Cardiac muscle cell (in vitro differentiated cells and primary cell): ENCODE data around the gene PHF2. TPM values are rescaled to one million over a fixed set of nuclear protein-coding genes. Genes with fewer than 3 reads are reported as not detected.

Experiments
- DNase-seq, 2 donors: peaks; one replicate each; pipeline versions ENCODE4 v3.0.0 to v3.0.0-alpha.2; 2010 to 2017; ENCODE audit warnings: low read depth in 1 of 2, low spot score in 1 of 2
- H3K27ac ChIP-seq: fragments of 200-600 bp; sonication (generic); 2 replicates; pipeline ENCODE4 v1.5.1; 2016
- H3K27me3 ChIP-seq: fragments of 200-600 bp; sonication (generic); 2 replicates; pipeline ENCODE4 v1.6.0; 2016; ENCODE audit warnings: control low read depth
- H3K36me3 ChIP-seq: fragments of 200-600 bp; sonication (generic); 2 replicates; pipeline ENCODE4 v1.5.1; 2016; ENCODE audit warnings: control low read depth
- H3K4me1 ChIP-seq: fragments of 200-600 bp; sonication (generic); 2 replicates; pipeline ENCODE4 v1.8.1; 2017; ENCODE audit warnings: low read depth, mild to moderate bottlenecking, mixed run types
- H3K4me3 ChIP-seq: fragments of 200-600 bp; sonication (generic); 2 replicates; pipeline ENCODE4 v1.5.1; 2016; ENCODE audit warnings: mild to moderate bottlenecking
- H3K9me3 ChIP-seq: fragments of 200-600 bp; sonication (generic); 2 replicates; pipeline ENCODE4 v1.5.1; 2017; ENCODE audit warnings: low read depth, mild to moderate bottlenecking, control low read depth
- CTCF ChIP-seq: IDR thresholded peaks from 2 replicates; pipeline ENCODE4 v1.5.1; 2012; ENCODE audit warnings: low read depth, mild to moderate bottlenecking, low read length
- polyA plus RNA-seq: library from polyadenylated mRNA; unstranded; fragments of >200 nt; fragmentation: Nextera tagmentation; extraction: Ambion mirVana; gene quantifications from 2 replicates; pipeline ENCODE4 v1.2.1, GENCODE V29; 2016
- total RNA-seq: library from RNA; depleted of rRNA; stranded (reverse); fragments of >200 nt; gene quantifications from 2 replicates; pipeline ENCODE4 v1.2.3, GENCODE V29; 2016

Gene PHF2
- total and polyA plus RNA-seq, 2 experiments from 2014 or later, result 14.1 to 33.7 TPM

DNA sequence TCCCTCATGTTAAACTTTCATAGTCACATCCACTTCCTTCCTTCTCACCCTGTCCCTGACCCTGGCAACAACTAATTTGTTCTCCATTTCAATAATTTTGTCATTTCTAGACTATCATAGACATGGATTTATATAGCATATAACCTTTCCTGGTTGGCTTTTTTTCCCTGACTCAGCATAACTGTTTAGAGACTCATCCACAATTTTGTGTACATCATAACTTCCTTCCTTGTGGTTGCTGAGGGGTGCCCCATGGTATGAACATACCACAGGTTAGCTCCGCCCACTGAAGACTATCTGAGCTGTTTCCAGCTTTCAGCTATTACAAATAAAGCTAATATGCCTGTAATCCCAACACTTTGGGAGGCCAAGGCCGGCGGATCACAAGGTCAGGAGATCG is 137.3 kb downstream of the PHF2 start:
- Histone ChIP-seq H3K27me3 (no peaks in the 10 kb centered on the region), H3K9me3 (no peaks in the 10 kb centered on the region), H3K36me3 (no peaks in the 10 kb centered on the region), H3K4me1 (no peaks in the 10 kb centered on the region), H3K4me3 (no peak overlapping the region), H3K27ac (no peak overlapping the region)
- no peak for TF ChIP-seq CTCF
- DNase-seq, result no peak

DNA sequence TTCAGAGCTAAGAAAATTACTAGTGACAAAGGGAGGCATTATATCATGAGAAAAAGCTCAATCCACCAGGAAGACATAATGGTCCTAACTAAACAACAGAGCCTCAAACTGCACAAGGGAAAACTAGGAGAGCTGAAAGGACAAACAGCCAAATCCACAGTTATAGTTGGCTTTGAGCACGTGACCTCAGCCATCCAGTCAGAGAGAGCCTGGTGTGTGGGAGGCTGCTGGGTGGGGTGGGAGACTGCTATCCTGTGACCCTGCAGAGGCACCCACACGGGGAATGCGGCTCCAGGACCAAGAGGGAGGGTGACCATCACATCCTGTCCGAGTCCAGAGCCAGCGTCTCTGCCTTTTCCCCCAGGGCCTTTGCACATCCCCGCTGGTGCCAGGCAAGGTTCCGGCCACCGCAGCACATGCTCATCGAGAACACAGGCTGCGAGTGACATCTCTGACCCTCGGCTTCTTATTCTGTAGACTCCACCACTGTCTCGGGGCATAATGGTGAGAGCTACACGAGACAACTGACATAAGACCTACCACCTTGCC is 145.1 kb downstream of the PHF2 start:
- Histone ChIP-seq H3K4me3 (no peak overlapping the region), H3K9me3 (no peaks in the 10 kb centered on the region), H3K36me3 (no peaks in the 10 kb centered on the region), H3K27ac (no peak overlapping the region), H3K27me3 (no peaks in the 10 kb centered on the region), H3K4me1 (no peaks in the 10 kb centered on the region)
- TF ChIP-seq CTCF, result no peak
- DNase-seq, result no peak

- no peaks in the 10 kb centered on the region for H3K9me3 ChIP-seq
- H3K4me3 ChIP-seq, result no peak overlapping the region
- no peaks in the 10 kb centered on the region for H3K36me3 ChIP-seq
- H3K4me1 ChIP-seq, result no peaks in the 10 kb centered on the region
- H3K27ac ChIP-seq, result no peak overlapping the region
- TF ChIP-seq CTCF, result no peak
- no peak for DNase-seq
- H3K27me3 ChIP-seq, result no peaks in the 10 kb centered on the region
These were observed 148.5 kb downstream of the PHF2 start for GRCh38 chr9:93724852-93725251.

DNA sequence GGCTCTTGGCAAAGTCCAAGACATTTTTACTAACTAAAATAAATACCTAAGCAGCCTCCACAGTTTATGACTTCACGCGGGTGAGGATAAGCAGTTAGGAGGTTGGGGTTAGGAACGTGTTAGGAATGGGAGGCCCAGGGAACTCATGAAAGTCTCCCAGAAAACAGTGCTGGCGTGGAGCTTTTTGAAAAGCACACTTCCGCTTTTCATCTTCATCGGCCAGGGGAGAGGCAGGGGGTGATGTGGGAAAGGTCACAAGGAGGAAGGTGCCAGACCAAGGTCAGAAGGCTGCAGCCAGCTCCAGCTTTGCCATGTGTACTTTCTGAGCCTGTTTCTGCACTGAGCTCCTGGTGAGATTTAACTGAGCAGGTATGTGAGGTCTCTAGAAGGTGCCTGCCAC is 149.0 kb downstream of the PHF2 start:
- Histone ChIP-seq H3K36me3 (no peaks in the 10 kb centered on the region), H3K4me1 (no peaks in the 10 kb centered on the region), H3K9me3 (no peaks in the 10 kb centered on the region), H3K4me3 (no peak overlapping the region), H3K27ac (no peak overlapping the region), H3K27me3 (no peaks in the 10 kb centered on the region)
- TF ChIP-seq CTCF, result no peak
- DNase-seq, result no peak

GRCh38 chr9:93726147-93726546 is 149.8 kb downstream of the PHF2 start:
- no peak for TF ChIP-seq CTCF

More at GRCh38 chr9:93726147-93726546, 149.8 kb downstream of the PHF2 start:
- no peak for DNase-seq
- Histone ChIP-seq H3K27ac (no peak overlapping the region), H3K4me3 (no peak overlapping the region), H3K9me3 (no peaks in the 10 kb centered on the region), H3K27me3 (no peaks in the 10 kb centered on the region), H3K36me3 (no peaks in the 10 kb centered on the region), H3K4me1 (no peaks in the 10 kb centered on the region)

Other genes starting within 250 kb of the PHF2 start
- gene FAM120A, start 124.9 kb upstream of the PHF2 start, total RNA-seq, result 31.0 and 39.8 TPM in 2 replicates
- gene FAM120A, start 124.9 kb upstream of the PHF2 start, polyA plus RNA-seq, result 12.9 and 14.8 TPM in 2 replicates
- 64.6 and 74.6 TPM in 2 replicates for gene FAM120AOS, start 123.0 kb upstream of the PHF2 start, total RNA-seq
- gene FAM120AOS, start 123.0 kb upstream of the PHF2 start, polyA plus RNA-seq, result 71.9 and 92.4 TPM in 2 replicates